HG03064 (cell line): ENCODE measurements around the gene PDGFA.

Experiments
- ATAC-seq: cut with Tn5 transposase; IDR thresholded peaks from one replicate; pipeline ENCODE4 v1.9.1; 2021; ENCODE audit warnings: low read depth; ENCODE audit not compliant: unreplicated experiment

PDGFA gene

GRCh38 chr7:464454-465401 lies 54.9 kb downstream of the PDGFA start:
- ATAC-seq = no peak

- ATAC-seq = no peak
Observed at GRCh38 chr7:463817-464453, 55.7 kb downstream of the PDGFA start.

DNA sequence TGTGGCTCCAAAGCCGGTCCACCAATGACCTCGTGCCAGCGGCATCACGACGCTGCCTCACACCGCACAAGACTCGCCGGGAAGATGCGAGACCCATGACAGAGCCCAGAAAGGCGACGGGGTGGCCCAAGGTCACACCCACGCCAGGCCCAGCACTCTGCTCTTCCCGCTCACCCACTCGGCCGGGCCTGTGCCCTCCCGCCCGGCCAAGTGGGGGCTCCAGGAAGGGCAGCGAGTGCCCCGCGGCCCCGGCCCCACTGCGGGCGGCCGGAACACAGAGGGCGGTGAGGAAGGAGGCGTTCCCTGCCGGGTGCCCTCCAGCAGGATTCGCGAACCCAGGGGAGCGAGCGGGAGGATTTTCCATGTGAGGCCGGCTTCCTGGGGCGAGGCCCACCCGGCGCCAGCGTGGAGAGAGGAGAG lies 56.3 kb downstream of the PDGFA start:
- no peak for ATAC-seq

DNA sequence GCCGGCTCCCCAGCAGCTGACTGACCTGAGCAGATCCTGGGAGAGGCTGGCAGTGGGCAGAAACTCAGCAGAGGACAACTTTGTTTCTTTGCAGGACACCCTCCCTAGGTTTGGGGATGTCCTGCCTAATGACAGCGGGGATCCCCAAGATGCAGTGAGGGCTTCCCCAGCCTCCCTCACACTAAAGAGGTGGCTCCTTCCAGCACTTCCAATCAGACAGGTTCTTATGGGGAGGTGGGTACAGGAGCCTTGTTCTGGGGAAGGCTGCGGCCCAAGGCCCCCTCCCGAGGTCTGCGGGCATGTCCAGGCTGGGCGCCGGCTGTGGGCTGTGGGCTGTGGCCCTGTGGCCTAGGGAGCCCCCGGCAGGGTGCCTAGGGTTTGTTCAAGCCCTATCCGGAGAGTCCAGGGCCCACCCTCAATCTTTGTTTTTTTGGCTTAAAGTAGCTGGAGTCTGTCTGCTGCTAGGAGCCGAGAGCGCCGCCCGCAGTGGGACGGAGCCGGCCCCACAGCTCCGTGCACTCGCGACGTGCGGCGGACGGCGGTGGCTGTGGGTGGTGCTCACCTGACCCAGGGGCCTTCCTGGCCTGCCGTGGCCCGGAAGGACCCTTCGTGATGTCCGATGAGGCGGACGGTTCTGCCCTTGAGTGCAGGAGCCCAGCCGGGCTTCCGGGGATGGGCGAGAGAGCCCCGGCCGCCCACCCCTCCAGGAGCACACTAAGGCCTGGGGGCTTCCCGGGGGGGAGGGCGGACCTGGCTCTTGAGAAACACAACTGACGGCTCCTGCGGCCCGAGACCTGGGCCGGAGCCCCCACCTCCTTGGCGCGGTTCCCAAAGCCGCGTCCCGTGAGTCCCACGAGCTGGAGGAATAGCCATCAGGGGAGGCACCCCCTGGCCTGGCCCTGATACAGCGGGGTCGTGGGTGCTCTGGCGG lies 57.2 kb downstream of the PDGFA start:
- ATAC-seq = no peak

GRCh38 chr7:461453-462172 lies 58.0 kb downstream of the PDGFA start:
- ATAC-seq = no peak

GRCh38 chr7:461117-461452 lies 58.6 kb downstream of the PDGFA start:
- no peak for ATAC-seq

DNA sequence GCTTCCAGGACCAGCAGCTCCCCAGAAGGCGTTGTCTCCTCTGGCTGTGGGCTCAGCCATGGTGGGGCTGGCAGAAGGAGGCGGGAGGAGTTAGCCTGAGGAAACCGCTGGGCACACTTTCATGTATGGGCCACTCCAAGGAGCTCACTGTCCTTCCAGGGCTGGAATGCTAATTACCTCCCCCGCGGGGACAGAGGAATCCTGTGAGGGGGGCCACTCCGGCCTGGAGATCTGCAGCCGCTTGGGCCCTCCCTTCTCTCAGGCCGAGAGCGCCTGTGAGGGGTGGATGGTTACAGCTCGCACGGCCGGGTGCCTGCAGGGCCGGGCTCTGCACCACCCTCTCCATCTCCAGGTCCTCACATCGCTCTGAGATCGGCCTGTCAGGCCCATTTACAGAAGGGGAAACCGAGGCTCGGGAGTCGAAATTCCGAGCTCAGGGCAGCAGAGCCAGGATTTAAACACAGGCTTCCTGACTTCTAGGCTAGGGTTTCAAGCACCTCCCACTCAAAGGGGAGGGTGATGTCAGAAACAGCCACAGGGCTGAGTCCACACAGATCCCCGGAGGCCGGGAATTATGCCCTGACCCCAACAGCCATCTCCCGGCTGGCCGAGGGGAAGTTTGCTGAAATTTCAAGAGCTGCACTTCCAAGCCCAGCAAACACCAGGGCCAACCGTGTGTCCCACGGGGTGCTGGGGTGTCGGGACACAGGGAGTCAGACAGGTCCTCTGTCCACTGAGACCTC lies 59.1 kb downstream of the PDGFA start:
- ATAC-seq = no peak

DNA sequence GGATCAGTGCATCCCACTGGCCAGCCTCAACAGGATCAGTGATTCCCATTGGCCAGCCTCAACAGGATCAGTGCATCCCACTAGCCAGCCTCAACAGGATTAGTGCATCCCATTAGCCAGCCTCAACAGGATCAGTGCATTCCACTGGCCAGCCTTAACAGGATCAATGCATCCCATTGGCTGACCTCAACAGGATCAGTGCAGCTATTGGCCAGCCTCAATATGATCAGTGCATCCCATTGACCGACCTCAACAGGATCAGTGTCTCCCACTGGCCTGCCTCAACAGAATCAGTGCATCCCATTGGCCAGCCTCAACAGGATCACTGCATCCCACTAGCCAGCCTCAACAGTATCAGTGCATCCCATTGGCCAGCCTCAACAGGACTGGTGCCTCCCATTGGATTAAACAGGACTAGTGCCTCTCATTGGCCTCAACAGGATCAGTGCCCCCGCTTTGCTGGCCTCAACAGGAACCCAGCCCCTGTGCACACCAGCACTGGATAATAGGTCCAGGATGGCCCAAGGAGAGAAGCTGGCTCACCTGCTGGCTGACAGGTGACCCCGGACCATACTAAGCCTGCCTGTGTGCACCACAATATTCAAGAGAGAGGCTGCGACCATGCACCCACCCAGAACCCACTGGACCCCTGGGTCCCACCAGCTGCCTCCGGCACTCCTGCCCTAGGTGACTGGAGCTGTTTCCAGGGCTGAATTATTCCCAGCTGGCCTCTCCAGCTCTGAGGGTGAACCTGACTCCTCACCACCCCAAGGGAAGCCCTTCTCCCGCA lies 59.9 kb downstream of the PDGFA start:
- no peak for ATAC-seq

- ATAC-seq = no peak
Observed at GRCh38 chr7:458511-459245, 61.0 kb downstream of the PDGFA start.

DNA sequence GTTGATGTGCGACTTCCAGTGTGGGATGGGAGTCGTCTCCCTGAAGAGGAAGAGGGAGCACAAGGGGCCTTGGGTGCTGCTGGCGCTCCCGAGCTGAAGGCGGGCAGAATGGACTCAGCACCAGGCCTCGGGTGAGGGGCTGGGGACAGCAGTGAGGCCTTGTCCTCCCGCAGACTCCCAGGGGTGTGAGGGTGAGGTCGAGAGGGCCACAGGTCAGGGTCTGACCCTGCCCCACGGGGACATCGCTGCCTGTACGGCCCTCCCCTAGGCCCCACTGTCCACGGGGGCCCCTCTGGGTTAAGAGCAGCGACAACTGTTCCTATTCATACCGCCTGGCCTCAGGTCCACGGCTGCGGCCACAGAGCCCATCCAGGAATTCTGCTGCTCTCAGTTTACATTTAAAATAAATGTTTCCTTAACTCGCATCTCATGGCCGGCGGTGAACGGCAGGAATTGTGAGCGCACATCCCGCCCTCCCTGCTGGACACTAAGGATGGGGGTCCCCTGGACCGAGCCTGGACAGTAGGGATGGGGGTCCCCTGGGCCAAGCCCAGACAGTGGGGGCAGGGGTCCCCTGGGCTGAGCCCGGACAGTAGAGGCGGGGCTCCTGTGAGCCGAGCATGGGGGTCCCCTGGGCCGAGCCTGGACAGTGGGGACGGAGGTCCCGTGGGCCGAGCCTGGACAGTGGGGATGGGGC lies 61.7 kb downstream of the PDGFA start:
- ATAC-seq = no peak

- no peak for ATAC-seq
Observed at GRCh38 chr7:455110-455928, 64.3 kb downstream of the PDGFA start.

GRCh38 chr7:454356-455109 lies 65.1 kb downstream of the PDGFA start:
- no peak for ATAC-seq

GRCh38 chr7:453597-454306 lies 65.9 kb downstream of the PDGFA start:
- ATAC-seq = no peak

DNA sequence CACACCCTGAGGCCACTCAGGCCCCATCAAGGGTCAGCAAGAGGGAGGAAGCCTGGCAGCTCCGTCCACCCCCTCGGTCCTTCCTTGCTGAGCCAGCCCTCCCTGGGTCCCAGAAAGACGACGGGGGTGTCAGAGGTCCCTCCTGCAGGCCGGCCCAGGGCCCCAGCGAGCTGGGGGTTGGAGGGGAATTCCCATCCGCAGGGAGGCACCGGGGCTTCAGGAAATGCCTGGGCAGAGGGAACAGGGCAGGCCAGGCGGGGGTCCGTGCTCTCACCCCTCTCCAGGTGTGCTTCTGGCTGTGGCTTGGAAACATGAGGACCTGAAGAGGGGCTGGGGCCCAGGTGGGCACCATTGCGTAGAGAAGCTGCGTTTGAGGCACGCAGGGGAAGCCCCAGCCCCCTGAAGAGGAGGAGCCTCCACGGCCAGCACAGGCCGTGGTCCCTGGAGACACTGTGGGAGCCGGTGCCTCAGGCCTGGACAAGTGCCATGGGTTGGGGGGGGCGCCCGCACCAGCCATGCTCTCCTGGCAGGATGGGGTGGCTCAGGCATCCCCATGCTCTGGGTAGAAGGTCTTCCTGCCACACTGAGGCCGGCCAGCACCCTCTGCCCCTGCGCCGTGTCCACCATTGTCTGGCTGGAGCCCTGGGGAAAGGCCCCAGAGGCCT lies 66.7 kb downstream of the PDGFA start:
- ATAC-seq = no peak

- no peak for ATAC-seq
Observed at GRCh38 chr7:452226-452751, 67.4 kb downstream of the PDGFA start.
